KOPT-K1 (cell line): Measurements from ENCODE around the gene MEFV.
A peak's percentile ranks its signal among the peaks of the same experiment; 100 is the strongest.

Experiments used
- H3K27ac ChIP-seq: fragments of 200-600 bp; sonication (generic); 2 replicates; pipeline ENCODE4 v1.5.1; 2016; ENCODE audit warnings: antibody characterized with exemption, mild to moderate bottlenecking, low read depth, low read length; ENCODE audit not compliant: poor library complexity, severe bottlenecking
- H3K36me3 ChIP-seq: fragments of 200-600 bp; sonication (generic); 2 replicates; pipeline ENCODE4 v1.5.1; 2017; ENCODE audit warnings: antibody characterized with exemption, mild to moderate bottlenecking, low read length, moderate library complexity; ENCODE audit not compliant: insufficient read depth
- H3K9me3 ChIP-seq: fragments of 200-600 bp; sonication (generic); 2 replicates; pipeline ENCODE4 v1.5.1; 2017; ENCODE audit warnings: antibody characterized with exemption, low read length, mild to moderate bottlenecking; ENCODE audit not compliant: insufficient read depth, poor library complexity, severe bottlenecking

The MEFV gene

DNA sequence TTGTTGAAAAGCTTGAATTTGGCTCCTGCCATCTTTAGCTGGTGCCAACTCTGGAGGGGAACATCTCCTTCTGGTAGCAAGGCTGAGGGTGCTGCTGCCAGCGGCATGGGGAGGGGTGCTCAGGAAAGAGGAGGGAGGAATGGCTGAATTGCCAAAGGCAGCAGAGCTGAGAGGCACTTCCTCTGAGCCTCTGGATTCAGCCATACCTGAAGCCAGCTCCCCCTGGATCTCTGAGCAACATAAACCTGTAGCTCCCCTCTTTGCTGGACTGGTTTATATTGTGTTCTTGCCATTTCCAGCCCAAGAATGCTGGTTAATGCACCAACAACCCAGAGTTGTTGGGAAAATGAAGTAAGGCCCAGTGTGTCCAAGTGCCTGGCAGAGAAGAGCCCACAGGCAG lies 7.4 kb downstream of the MEFV start:
- Histone ChIP-seq H3K36me3 (no peaks in the 10 kb centered on the region), H3K27ac (no peak overlapping the region), H3K9me3 (no peaks in the 10 kb centered on the region)

DNA sequence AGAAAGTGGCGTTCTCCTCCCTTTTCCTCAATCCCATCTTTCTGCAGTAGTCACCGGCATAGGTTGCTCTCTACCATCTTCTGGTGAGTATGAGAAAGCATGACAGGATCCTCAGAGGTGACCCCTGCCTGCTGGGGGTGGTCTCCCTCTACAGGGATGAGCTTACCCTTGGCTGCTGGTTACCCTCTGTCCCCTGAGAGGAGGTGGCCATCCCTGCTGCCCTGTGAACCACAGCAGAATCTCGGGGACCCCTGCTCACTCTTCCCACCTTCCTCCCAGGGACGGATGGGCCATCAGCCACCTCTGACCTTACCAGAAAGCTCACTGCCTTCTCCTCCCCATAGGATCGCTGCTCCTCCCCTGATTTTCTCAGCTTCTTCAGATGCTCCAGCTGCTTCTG lies 7.8 kb downstream of the MEFV start:
- Histone ChIP-seq H3K36me3 (no peaks in the 10 kb centered on the region), H3K9me3 (no peaks in the 10 kb centered on the region), H3K27ac (no peak overlapping the region)

DNA sequence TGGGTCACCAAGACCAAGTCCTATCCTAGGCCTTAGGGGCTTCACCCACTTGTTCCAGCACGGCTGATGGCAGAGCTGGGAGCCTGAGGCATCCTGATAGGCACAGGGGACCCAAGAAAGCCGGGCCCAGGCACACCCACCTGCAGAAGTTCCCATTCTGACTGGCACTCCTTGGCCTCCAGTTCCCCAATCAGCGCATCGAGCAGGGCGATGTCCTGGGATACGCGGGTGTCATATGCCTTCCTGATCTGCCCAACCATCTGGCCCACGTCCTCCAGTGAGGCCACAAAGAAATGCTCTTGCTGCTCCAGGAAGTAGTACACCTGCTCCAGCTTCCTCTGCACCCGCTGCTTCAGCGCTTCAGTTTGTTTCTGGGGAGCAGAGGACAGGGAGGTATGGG lies 9.6 kb downstream of the MEFV start:
- Histone ChIP-seq H3K27ac (no peak overlapping the region), H3K9me3 (no peaks in the 10 kb centered on the region), H3K36me3 (no peaks in the 10 kb centered on the region)

DNA sequence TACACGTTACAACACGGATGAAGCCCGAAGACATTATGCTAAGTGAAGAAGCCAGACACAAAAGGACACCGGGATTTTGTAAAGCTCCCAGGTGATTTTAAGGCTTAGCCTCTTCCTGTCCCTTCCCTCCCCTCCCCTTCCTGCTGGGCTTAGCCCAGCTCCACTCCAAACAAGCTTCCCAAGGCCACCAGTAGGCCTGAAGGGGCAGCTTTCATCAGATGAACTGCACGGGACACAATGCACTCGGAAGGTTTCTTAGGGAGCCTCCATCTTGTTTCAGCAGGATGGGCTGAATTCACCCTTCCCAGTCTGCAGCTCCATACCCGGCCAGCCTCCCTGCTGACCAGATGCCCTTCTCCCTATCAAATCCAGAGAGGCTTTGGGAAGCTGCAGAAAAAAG lies 10.4 kb downstream of the MEFV start:
- no peak overlapping the region for H3K27ac ChIP-seq

DNA sequence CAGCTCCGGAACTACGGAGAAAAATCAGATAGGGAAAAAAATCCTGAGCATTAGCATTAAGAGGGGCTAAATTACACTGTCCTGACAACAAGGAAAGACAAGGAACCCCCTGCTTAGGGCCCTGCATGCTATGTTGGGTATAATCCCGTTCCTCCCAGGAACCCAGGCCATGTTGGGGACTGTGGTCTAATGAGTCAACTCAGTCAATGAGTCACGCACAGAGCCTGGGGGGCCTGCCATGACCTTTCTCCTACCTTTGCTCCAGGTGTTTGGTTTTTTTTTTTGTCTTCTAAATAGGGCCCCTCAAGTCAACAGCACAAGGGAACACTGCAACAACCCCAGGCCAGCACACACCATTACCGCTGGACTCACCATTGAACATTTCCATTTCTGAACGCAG lies 12.6 kb downstream of the MEFV start:
- Histone ChIP-seq H3K36me3 (no peaks in the 10 kb centered on the region), H3K9me3 (no peaks in the 10 kb centered on the region), H3K27ac (no peak overlapping the region)

More for the DNA sequence above, 10.4 kb downstream of the MEFV start:
- Histone ChIP-seq H3K36me3 (no peaks in the 10 kb centered on the region), H3K9me3 (no peaks in the 10 kb centered on the region)

DNA sequence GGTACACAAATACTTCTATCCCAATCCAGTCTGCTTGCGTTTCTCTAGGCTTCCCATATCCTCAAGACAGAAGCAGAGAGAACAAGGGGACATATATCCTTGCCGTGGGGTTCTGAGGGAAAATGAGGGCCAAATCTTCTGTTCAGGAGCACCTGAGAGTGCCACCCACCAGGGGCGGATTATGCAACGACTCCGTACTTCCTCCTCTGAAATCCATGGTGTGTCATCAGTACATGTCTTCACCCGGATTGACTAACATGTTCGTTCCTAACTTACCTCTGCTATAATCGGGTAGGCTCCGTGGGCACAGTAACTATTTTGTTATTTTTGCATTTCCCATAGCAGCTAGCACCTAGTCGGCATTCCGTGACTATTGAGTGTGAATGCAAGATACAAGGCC lies 13.7 kb downstream of the MEFV start:
- Histone ChIP-seq H3K36me3 (no peaks in the 10 kb centered on the region), H3K27ac (no peak overlapping the region), H3K9me3 (no peaks in the 10 kb centered on the region)

DNA sequence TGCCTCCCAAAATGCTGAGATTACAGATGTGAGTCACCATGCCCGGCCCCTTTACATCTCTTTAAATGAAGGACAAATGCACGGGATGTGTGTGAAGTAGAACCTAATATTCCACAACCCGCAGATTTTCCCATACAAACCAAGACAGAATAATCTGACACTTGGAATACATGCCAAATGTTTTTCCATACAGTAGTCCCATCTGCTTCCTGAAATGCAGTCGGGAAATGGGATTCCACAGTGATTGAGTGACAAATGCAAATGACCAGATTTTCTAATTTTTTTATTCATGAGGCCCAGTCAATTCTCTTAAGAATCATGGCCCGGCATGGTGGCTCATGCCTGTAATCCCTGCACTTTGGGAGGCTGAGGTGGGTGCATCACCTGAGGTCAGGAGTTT lies 14.7 kb downstream of the MEFV start:
- Histone ChIP-seq H3K27ac (no peak overlapping the region), H3K9me3 (no peaks in the 10 kb centered on the region), H3K36me3 (no peaks in the 10 kb centered on the region)

DNA sequence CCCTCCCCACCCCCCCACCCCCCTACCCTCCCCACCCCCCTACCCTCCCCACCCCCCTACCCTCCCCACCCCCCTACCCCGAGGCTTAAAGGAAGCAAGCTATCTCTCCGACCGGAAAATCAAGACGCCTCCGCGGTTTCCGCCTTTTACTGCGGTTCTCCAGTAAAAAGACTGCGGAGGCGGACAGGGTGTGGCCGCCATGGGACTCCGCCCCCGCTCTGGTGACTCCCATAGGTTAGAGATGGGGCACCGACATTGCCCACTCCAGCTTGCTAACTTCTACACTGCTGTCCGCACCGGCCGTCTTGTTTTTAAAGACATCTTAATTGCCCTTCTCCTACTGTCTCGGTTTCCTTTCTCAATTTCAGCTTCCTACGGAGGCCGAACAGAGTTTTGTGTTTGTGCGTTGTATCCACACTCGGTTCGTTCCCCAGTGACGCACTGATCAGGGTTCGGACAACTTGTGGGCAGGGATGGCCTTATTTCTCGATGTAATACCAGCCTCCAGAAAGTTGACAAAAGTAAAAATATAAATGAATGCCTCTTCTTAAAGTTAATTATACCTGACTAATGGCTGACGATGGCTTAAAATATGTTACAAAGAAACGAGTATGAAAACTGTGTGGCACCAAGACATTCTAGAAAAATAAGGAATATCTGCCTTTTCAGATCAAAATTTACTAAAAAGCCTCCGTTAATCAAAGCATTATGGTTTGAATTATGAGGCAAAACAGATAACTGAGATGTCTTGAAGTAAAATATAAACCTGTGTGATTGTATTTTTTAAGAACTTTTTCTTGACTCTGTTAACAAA lies 20.4 kb downstream of the MEFV start:
- Histone ChIP-seq H3K36me3 (peaks cover 27% of the 10 kb centered on the region), H3K27ac (no peak overlapping the region), H3K9me3 (peaks cover 13% of the 10 kb centered on the region)

DNA sequence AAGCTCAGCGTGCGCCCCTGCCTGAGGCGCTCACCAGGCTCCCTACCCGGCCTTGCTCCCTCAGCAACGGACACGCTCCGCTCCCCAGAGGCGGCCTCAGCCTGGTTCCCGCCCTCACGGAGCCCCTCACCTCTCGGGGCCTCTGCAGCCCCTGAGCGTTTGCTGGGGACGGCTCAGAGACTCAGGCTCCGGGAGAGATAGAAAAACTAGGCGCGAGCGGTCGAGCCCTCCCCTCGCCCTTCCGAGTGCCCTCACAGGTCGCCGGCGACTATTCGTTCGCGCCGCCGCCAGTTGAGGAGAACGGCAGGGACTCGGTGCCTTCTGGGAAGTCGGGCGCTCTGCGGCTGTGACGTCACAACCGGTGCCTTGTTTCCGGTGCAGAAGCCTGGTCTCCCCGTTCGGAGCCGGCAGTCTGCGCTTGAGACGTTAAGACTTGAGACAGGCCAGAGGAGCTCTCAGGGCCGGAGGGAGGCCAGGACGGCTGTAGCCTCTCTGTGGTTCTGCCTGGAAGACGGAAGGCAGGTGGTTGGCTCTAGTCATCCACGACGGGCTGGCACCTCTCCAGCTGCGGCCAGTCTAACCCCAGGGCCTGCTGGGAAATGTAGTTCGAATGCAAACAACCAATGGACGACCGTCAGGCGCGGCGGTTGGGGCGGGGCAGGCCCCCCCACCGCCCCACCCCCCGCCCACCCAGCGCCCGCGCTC lies 21.4 kb downstream of the MEFV start, which contains the start of gene ZNF200:
ZNF200 (minus strand) TSS at position 302 of the 705 bp plus-strand sequence. CDS start 1,403 bp downstream, outside the sequence.
- Histone ChIP-seq H3K36me3 (peaks cover 38% of the 10 kb centered on the region), H3K27ac (peak within 1 kb of the TSS; percentile 84), H3K9me3 (peaks cover 24% of the 10 kb centered on the region)

DNA sequence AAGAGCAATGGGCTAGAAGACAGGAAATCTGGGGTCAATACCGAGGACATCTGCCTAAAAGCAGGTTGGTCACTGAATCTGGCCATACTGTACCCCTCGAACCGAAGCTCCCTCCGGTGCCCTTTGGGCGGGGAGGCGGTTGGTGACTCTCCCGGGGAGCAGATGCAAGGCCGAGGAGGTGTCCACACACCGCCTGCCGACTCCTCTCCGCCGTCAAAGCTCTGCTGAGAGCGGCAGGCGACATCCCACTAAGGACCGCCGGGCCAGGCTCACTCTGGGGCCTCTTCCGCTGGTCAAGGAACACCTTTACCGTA lies 21.9 kb downstream of the MEFV start:
- Histone ChIP-seq H3K9me3 (peaks cover 29% of the 10 kb centered on the region), H3K27ac (peak overlapping the region; percentile 84)

DNA sequence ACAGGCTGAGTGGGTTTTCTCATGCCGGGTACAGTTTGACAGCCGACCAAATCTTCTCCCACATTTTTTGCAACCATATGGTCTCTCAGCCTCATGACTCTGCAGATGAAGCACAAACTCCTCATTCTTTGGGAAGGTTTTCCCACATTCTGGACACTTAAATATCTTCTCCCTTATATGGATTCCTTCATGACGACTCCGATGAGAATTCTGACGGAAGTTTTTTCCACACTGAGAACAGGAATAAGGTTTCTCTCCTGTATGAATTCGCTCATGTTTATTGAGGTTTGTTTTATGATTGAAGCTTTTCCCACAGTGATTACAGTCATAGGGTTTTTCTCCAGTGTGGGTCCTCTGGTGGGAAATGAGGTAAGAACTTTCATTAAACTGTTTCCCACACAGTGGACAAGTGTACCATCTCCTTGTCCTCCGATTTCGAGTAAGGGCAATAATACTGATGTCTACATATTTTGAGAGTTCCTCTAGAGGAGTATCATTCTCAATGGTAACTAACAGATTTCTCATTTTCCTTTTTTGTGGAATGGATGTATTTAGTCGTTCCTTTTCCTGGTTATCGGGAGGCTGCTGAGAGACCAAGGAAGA lies 32.4 kb downstream of the MEFV start:
- peaks cover 80% of the 10 kb centered on the region for H3K36me3 ChIP-seq
- no peak overlapping the region for H3K27ac ChIP-seq
- peaks cover 91% of the 10 kb centered on the region for H3K9me3 ChIP-seq

More for the DNA sequence above, 21.9 kb downstream of the MEFV start:
- peaks cover 43% of the 10 kb centered on the region for H3K36me3 ChIP-seq

DNA sequence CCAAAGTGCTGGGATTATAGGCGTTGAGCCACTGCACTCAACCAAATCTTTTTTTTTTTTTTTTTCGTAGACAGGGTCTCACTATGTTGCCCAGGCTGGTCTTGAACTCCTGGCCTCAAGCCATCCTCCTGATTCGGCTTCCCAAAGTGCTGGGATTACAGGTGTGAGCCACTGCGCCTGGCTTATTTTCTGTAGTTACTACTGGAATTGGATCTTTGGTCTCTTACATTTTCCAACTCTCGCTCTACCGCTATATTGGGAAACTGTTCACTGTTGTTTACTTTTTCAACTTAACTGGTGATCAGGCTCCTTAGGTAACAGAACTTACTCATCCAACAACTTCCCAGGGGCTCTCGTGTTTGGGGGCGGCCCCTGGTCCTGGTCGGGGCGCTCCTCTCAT lies 35.6 kb downstream of the MEFV start:
- Histone ChIP-seq H3K9me3 (peaks cover 59% of the 10 kb centered on the region), H3K27ac (no peak overlapping the region), H3K36me3 (peaks cover 48% of the 10 kb centered on the region)

DNA sequence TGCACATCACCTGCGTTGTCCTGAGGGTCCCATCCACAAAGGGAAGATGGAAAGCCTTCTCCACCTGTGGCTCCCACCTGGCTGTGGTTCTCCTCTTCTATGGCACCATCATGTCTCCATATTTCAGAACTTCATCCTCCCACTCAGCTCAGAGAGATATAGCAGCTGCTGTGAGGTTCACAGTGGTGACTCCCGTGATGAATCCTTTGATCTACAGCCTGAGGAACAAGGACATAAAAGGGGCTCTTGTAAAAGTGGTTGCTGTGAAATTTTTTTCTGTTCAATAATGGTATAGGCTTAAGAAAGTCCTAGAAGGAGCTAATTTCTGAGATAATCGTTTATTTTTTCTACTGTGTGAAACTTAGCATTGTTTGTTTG lies 40.2 kb downstream of the MEFV start:
- Histone ChIP-seq H3K9me3 (peaks cover 13% of the 10 kb centered on the region), H3K36me3 (peaks cover 3% of the 10 kb centered on the region; the same call in 1 of the 2 replicates), H3K27ac (peak overlapping the region; percentile 44)

DNA sequence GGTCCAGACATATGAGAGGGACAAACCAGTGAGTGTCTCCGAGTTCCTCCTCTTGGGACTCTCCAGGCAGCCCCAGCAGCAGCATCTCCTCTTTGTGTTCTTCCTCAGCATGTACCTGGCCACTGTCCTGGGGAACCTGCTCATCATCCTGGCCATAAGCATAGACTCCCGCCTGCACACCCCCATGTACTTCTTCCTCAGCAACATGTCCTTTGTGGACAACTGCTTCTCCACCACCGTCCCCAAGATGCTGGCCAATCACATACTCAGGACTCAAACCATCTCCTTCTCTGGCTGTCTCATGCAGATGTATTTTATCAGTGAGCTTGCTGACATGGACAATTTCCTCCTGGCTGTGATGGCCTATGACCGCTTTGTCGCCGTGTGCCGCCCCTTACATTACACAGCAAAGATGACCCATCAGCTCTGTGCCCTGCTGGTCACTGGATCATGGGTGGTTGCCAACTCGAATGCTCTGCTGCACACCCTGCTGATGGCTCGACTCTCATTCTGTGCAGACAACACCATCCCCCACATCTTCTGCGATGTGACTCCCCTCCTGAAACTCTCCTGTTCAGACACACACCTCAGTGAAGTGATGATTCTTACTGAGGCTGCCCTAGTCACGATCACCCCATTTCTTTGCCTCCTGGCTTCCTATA lies 40.7 kb downstream of the MEFV start:
- peak overlapping the region; percentile 44 for H3K27ac ChIP-seq
- no peaks in the 10 kb centered on the region for H3K36me3 ChIP-seq
- H3K9me3 ChIP-seq, result peaks cover 8% of the 10 kb centered on the region
